Adrenal gland (tissue), 12 donors: ENCODE measurements around the gene SLC4A7. TPM values are rescaled to one million over a fixed set of nuclear protein-coding genes. Genes with fewer than 3 reads are reported as not detected.

Source experiments
- DNase-seq, 7 donors: peaks; one replicate each; pipeline ENCODE4 v3.0.0-alpha.2; 2019 to 2020
- H3K27ac ChIP-seq, 5 donors: fragments of 200-600 bp; sonication (generic) in 4 of 5; 1 replicate in 3 of 5; 2 replicates in 2 of 5; pipeline versions ENCODE4 v1.5.1 to v1.8.0; 2016 to 2020; ENCODE audit warnings: mild to moderate bottlenecking in 1 of 5
- H3K27me3 ChIP-seq: fragments of 200-600 bp; 2 replicates; pipeline ENCODE4 v1.8.0; 2021
- H3K36me3 ChIP-seq, 2 donors: fragments of 200-600 bp; replicated peaks in 1 of 2; 1 replicate in 1 of 2; 2 replicates in 1 of 2; pipeline versions ENCODE4 v1.5.1 to v1.8.0; 2018 to 2022
- H3K4me1 ChIP-seq, 2 donors: fragments of 200-600 bp; replicated peaks in 1 of 2; 1 replicate in 1 of 2; 2 replicates in 1 of 2; pipeline versions ENCODE4 v1.5.1 to v1.8.0; 2018 to 2021
- H3K4me3 ChIP-seq, 4 donors: fragments of 200-600 bp; sonication (generic) in 3 of 4; one replicate each; pipeline ENCODE4 v1.5.1; 2016 to 2018
- H3K9me3 ChIP-seq, 3 donors: fragments of 200-600 bp; sonication (generic) in 1 of 3; replicated peaks in 1 of 3; 1 replicate in 2 of 3; 2 replicates in 1 of 3; pipeline versions ENCODE4 v1.5.1 to v1.8.0; 2016 to 2021
- POLR2A ChIP-seq, 2 donors: fragments of 450-650 bp; IDR thresholded peaks; one replicate each; pipeline ENCODE4 v1.6.1; 2017; ENCODE audit warnings: antibody characterized with exemption in 2 of 2, mild to moderate bottlenecking in 2 of 2, moderate library complexity in 1 of 2
- WGBS, 4 donors: extraction: QIAGEN DNeasy Blood & Tissue Kit in 2 of 4; methylation state at CpG; one replicate each; pipeline versions ENCODE4 v1.1.5 to v1.1.7; 2013 to 2017; 5-methylcytosine and 5-hydroxymethylcytosine counted together
- intact Hi-C, 2 donors: fragments of 100-400 bp; cut with DNase I; formaldehyde crosslinking; loops; one replicate each; pipeline versions ENCODE4 v1.14.1 to v1.15.0; 2022 to 2023
- polyA plus RNA-seq, 3 donors: library from polyadenylated mRNA; stranded (reverse); fragments of 200-250 nt in 2 of 3; fragments of 350-450 nt in 1 of 3; fragmentation: Illumina TruSeq in 1 of 3; extraction: RNeasy Lipid Tissue Mini Kit (QIAGEN cat#74804) in 1 of 3; gene quantifications; one replicate each; pipeline ENCODE4 v1.2.3, GENCODE V29; 2013 to 2014
- total RNA-seq, 9 donors: library from RNA; depleted of rRNA in 4 of 9; stranded (reverse); fragments of >200 nt in 4 of 9; fragments of 120-200 nt in 1 of 9; fragmentation: NEBNext Ultra II Directional in 1 of 9; extraction: Animal tissue kit (Norgen Biotek cat#: 25700) in 1 of 9; gene quantifications; one replicate each; pipeline versions ENCODE4 v1.1.0 to v1.2.4, GENCODE V29; 2013 to 2023
- TF ChIP-seq, protein P1 (sequence below), 6 experiments: fragments of 450-650 bp in 4 of 6; fragments of 200-600 bp in 2 of 6; sonication (generic) in 1 of 6; IDR thresholded peaks; 1 replicate in 5 of 6; 2 replicates in 1 of 6; pipeline versions ENCODE4 v1.5.1 to v1.8.0; 2016 to 2021; ENCODE audit warnings: antibody characterized with exemption in 6 of 6, mild to moderate bottlenecking in 2 of 6, moderate library complexity in 1 of 6
- donor health status: healthy with polysubstance abuse.
- donor health status: Bipolar disorder and iron deficiency.
- donor health status: DM: yes; HTN: yes; CAD: no.
- donor health status: DM: no; HTN: no; CAD: no.
- donor health status: DM: no; HTN: no; CAD: no.
- donor health status: DM: yes; HTN: yes; CAD: no.

The SLC4A7 gene
- total and polyA plus RNA-seq, 12 donors: 2.7 to 34.5 (median 11.6) TPM

- H3K4me3 ChIP-seq: no peak overlapping the region
- H3K36me3 ChIP-seq: no peaks in the 10 kb centered on the region
- DNase-seq: no peak
- TF ChIP-seq, protein P1, sequence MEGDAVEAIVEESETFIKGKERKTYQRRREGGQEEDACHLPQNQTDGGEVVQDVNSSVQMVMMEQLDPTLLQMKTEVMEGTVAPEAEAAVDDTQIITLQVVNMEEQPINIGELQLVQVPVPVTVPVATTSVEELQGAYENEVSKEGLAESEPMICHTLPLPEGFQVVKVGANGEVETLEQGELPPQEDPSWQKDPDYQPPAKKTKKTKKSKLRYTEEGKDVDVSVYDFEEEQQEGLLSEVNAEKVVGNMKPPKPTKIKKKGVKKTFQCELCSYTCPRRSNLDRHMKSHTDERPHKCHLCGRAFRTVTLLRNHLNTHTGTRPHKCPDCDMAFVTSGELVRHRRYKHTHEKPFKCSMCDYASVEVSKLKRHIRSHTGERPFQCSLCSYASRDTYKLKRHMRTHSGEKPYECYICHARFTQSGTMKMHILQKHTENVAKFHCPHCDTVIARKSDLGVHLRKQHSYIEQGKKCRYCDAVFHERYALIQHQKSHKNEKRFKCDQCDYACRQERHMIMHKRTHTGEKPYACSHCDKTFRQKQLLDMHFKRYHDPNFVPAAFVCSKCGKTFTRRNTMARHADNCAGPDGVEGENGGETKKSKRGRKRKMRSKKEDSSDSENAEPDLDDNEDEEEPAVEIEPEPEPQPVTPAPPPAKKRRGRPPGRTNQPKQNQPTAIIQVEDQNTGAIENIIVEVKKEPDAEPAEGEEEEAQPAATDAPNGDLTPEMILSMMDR (IDR thresholded peaks at IDR 0.05): no peak
- no peak for TF ChIP-seq POLR2A (IDR thresholded peaks at IDR 0.05)
- intact Hi-C loops: no loop called here
- H3K4me1 ChIP-seq: no peaks in the 10 kb centered on the region
- 94 to 99% (median 97%) methylated on average over 3 of the region's 3 CpGs for WGBS, 4 donors
- no peaks in the 10 kb centered on the region for H3K27me3 ChIP-seq
- no peak overlapping the region for H3K27ac ChIP-seq
- no peaks in the 10 kb centered on the region for H3K9me3 ChIP-seq
Measured at GRCh38 chr3:27344192-27344591, 140.0 kb downstream of the SLC4A7 start.

DNA sequence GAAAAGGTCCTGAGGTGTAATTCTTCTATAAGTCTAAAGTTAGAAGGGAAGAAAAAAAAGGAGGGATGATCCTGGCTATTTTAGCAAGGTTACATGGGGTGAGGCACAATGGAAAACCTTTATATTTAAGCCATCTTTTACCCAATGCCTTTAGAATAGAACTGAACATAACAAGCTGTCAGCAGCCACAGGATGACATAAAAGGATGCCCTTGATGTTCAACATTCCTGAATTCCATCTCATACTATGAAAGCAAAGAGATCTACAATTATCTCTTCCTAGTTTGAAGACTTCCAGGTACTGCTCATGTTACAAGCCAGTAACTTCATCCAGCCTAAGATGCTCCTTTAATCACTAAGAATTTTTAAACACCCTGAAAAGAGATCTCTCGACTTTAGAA is 141.9 kb downstream of the SLC4A7 start:
- Histone ChIP-seq H3K4me3 (no peak overlapping the region), H3K27ac (no peak overlapping the region), H3K4me1 (no peaks in the 10 kb centered on the region), H3K27me3 (no peaks in the 10 kb centered on the region), H3K36me3 (no peaks in the 10 kb centered on the region), H3K9me3 (no peaks in the 10 kb centered on the region)
- WGBS, 4 donors: 84 to 96% (median 94%) methylated on average over 1 of the region's 1 CpG
- no peak for DNase-seq
- no peak for TF ChIP-seq POLR2A (IDR thresholded peaks at IDR 0.05)
- TF ChIP-seq, protein P1 (IDR thresholded peaks at IDR 0.05): no peak
- intact Hi-C loops: no loop called here

DNA sequence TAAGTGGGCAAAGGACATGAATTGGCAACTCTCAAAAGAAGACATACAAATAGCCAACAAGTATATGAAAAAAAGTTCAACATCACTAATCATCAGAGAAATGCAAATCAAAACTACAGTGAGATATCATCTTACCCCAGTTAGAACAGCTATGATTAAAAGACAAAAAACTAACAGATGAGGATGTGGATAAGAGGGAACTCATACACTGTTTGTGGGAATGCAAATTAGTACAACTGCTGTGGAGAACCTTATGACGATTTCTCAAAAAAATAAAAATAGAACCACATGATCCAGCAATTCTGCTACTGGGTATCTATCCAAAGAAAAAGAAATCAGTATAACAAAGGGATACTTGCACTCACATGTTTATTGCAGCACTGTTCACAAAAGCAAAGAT is 143.7 kb downstream of the SLC4A7 start:
- H3K27ac ChIP-seq: no peak overlapping the region
- H3K9me3 ChIP-seq: no peaks in the 10 kb centered on the region
- TF ChIP-seq, protein P1 (IDR thresholded peaks at IDR 0.05): no peak
- TF ChIP-seq POLR2A (IDR thresholded peaks at IDR 0.05): no peak
- no peaks in the 10 kb centered on the region for H3K36me3 ChIP-seq
- intact Hi-C loops: no loop called here
- DNase-seq: no peak
- 54 to 71% (median 69%) methylated on average over 1 of the region's 1 CpG for WGBS, 4 donors
- no peak overlapping the region for H3K4me3 ChIP-seq
- no peaks in the 10 kb centered on the region for H3K4me1 ChIP-seq
- H3K27me3 ChIP-seq: no peaks in the 10 kb centered on the region

- H3K4me1 ChIP-seq: no peaks in the 10 kb centered on the region
- H3K27me3 ChIP-seq: no peaks in the 10 kb centered on the region
- TF ChIP-seq, protein P1 (IDR thresholded peaks at IDR 0.05): no peak
- TF ChIP-seq POLR2A (IDR thresholded peaks at IDR 0.05): no peak
- no peaks in the 10 kb centered on the region for H3K36me3 ChIP-seq
- 86 to 95% (median 91%) methylated on average over 1 of the region's 1 CpG for WGBS, 4 donors
- DNase-seq: no peak
- no peak overlapping the region for H3K27ac ChIP-seq
- H3K9me3 ChIP-seq: no peaks in the 10 kb centered on the region
- intact Hi-C loops: no loop called here
- no peak overlapping the region for H3K4me3 ChIP-seq
Measured at GRCh38 chr3:27335571-27335970, 148.6 kb downstream of the SLC4A7 start.
